HUES48 (cell line): ENCODE data around the gene NOD2.

Source experiments
- H3K27ac ChIP-seq: one replicate; pipeline ENCODE4 v1.7.0; 2013; ENCODE audit warnings: low read depth, low read length, inconsistent platforms
- H3K27me3 ChIP-seq: 2 replicates; pipeline ENCODE4 v1.6.1; 2013; ENCODE audit warnings: mild to moderate bottlenecking, low read length; ENCODE audit not compliant: control insufficient read depth, insufficient read depth
- H3K36me3 ChIP-seq: 2 replicates; pipeline ENCODE4 v1.6.1; 2013; ENCODE audit warnings: low read length; ENCODE audit not compliant: control insufficient read depth, insufficient read depth
- H3K4me1 ChIP-seq: 2 replicates; pipeline ENCODE4 v1.6.1; 2013; ENCODE audit warnings: mild to moderate bottlenecking, low read length; ENCODE audit not compliant: control insufficient read depth, insufficient read depth
- H3K4me3 ChIP-seq: 2 replicates; pipeline ENCODE4 v1.5.1; 2013; ENCODE audit warnings: mild to moderate bottlenecking, low read depth, low read length
- H3K9ac ChIP-seq: 2 replicates; pipeline ENCODE4 v1.6.1; 2013; ENCODE audit warnings: mild to moderate bottlenecking, low read depth, low read length, moderate library complexity
- H3K9me3 ChIP-seq: 2 replicates; pipeline ENCODE4 v1.6.1; 2013; ENCODE audit warnings: low read length; ENCODE audit not compliant: control insufficient read depth, insufficient read depth

NOD2 gene

DNA sequence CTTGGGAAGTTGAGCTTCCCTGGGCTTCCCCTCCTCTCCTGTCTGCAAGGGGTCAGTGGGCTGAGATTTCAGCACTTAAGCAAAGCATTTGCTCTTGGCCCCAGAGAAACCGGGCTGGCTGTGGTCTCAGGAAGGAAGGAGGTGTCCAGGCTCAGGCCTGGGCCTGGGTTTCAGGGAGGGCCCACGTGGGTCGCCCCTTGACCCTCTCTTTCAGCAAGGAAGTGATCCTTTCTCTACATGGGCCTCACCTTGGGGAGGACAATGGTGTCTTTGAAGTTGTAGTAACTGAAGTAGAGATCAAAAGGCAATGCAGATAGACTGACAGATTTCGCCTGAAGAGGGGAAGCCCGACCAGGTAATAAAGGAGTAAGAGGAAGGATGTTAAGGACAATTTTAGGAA lies 2.7 kb downstream of the NOD2 start:
- Histone ChIP-seq H3K27ac (no peak overlapping the region), H3K4me1 (no peaks in the 10 kb centered on the region), H3K27me3 (peaks cover 26% of the 10 kb centered on the region), H3K36me3 (no peaks in the 10 kb centered on the region), H3K9me3 (no peaks in the 10 kb centered on the region), H3K9ac (no peak overlapping the region), H3K4me3 (no peak overlapping the region)

DNA sequence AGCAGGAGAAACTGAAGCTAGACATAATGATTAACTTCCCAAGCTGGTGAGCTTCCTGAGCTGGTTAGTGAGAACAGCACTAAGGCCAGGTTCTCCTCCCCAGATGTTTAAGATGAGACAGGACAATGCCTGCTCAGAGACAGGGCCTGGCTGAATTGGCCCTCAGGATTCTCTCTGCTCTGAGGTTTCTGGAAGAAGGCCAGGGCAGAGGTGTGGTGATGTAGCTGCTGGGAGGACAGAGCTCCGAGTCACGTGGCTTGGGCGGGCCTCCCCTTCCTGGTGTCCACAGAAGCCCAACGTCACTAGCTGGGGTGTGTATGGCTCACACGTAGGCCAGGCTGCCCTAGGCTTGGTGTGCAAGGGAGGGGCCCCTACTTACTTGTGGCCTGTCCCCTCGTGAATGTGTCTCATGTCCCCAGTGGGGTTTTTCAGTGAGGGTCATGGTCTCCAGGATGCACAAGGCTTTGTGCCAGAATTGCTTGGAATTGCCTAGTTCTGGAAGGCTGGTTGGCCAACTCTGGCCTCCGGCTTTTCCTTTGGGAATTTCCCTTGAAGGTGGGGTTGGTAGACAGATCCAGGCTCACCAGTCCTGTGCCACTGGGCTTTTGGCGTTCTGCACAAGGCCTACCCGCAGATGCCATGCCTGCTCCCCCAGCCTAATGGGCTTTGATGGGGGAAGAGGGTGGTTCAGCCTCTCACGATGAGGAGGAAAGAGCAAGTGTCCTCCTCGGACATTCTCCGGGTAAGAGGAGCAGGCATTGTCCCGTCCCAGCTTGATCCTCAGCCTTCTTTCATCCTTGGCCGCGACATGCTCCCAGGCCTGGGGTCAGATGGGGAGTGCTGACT lies 3.4 kb downstream of the NOD2 start:
- H3K9ac ChIP-seq, result no peak overlapping the region
- H3K27me3 ChIP-seq, result peaks cover 26% of the 10 kb centered on the region
- no peaks in the 10 kb centered on the region for H3K9me3 ChIP-seq
- no peaks in the 10 kb centered on the region for H3K4me1 ChIP-seq
- H3K27ac ChIP-seq, result no peak overlapping the region
- H3K4me3 ChIP-seq, result no peak overlapping the region
- H3K36me3 ChIP-seq, result no peaks in the 10 kb centered on the region

DNA sequence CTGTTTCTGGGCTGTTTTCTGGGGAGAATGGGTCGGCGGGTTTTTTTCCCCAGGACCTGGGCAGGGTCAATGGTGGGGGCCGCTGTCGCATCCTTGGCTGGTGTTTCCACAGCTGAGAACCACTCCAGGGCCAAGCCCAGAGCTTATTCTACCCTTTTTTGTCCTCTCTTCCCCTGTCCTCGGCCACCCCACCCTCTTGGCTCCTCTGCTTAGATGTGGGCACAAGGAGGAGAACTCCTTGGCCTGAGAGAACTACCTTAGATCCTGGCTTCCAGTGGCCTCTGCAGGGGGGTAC lies 4.0 kb downstream of the NOD2 start:
- no peak overlapping the region for H3K4me3 ChIP-seq
- H3K9ac ChIP-seq, result no peak overlapping the region

DNA sequence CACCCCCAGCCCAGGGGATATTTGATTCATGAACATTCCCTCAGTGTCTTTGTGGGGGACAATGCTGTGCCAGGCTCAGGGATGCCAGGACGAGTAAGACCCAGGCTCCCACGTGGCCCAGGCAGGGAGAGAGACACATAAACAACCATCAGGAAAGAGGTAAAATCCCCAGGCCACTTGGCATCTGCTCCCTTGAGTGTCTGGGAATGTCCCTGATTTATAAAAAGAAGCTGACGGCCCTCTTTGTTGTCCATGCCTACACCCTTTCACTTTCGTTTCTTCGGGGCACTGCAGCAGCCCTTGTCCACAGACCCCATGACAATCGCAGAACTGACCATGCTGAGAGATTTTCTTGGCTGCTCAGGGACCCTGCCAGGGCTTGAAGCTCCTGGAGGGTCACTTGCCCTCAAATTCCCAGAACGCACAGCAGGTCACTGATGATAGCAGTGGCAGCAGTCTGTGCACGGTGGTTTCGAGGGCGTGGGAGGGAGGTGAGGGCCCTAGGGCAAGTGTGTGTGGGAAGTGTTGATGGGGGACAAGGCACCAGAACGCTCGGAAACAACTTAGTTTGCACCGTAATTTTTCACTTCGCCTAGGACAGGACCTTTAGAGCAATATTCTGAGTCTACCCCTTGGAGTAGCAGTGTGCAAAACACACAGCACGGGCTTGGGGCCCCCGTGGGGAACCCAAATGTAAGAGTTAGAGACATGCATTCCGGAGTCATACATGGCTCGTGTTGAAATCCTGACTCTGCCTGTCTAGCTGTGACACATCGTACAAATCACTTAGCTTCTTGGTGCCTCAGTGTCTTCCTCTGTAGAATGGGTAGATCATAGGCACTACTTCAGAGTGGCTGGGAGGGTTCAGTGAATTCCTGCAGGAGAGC lies 4.7 kb downstream of the NOD2 start:
- peaks cover 16% of the 10 kb centered on the region for H3K27me3 ChIP-seq
- no peaks in the 10 kb centered on the region for H3K4me1 ChIP-seq
- H3K9me3 ChIP-seq, result no peaks in the 10 kb centered on the region
- no peak overlapping the region for H3K27ac ChIP-seq
- no peak overlapping the region for H3K4me3 ChIP-seq
- no peak overlapping the region for H3K9ac ChIP-seq
- H3K36me3 ChIP-seq, result no peaks in the 10 kb centered on the region

More for the DNA sequence above, 4.0 kb downstream of the NOD2 start:
- no peak overlapping the region for H3K27ac ChIP-seq
- no peaks in the 10 kb centered on the region for H3K36me3 ChIP-seq
- no peaks in the 10 kb centered on the region for H3K9me3 ChIP-seq
- no peaks in the 10 kb centered on the region for H3K4me1 ChIP-seq
- H3K27me3 ChIP-seq, result peaks cover 23% of the 10 kb centered on the region

DNA sequence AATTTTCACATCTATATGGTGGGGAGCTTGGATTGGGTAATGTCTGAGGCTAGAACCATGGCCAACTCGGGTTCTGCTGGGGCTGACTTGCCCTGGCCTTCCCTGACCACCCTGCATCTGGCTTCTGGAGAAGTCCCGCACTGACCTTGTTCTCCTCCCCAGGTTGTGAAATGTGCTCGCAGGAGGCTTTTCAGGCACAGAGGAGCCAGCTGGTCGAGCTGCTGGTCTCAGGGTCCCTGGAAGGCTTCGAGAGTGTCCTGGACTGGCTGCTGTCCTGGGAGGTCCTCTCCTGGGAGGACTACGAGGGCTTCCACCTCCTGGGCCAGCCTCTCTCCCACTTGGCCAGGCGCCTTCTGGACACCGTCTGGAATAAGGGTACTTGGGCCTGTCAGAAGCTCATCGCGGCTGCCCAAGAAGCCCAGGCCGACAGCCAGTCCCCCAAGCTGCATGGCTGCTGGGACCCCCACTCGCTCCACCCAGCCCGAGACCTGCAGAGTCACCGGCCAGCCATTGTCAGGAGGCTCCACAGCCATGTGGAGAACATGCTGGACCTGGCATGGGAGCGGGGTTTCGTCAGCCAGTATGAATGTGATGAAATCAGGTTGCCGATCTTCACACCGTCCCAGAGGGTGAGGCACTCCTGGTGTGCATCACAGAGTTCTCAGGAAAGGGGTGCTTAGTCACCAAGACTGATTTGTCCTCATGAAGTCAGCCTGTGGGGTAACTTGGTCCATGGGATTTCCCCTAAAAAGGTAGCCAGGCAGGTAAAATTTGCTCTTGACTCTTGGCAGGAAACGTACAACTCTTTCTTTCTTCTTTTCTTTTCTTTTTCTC lies 6.1 kb downstream of the NOD2 start:
- peaks cover 7% of the 10 kb centered on the region; the same call in 1 of the 2 replicates for H3K9me3 ChIP-seq
- H3K27ac ChIP-seq, result no peak overlapping the region
- no peaks in the 10 kb centered on the region for H3K36me3 ChIP-seq

DNA sequence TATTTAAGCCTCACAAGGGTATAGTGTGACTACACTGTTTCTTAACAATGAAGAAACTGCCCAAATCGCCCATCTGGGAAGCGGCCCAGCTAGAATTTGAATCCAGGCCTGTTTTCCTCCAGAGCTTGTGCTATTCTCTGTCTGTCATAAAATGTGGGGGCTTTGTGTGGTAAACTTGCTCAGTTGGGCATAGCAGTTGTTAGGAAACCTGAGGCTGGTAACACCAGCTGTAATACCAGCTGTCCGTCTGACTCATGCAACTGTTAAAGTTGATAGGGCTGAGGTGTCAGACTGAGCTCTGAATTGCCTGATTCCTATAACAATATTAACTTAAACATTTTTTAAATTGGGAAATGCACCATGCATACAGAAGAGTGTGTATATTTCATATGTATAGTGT lies 9.3 kb downstream of the NOD2 start:
- Histone ChIP-seq H3K4me1 (no peaks in the 10 kb centered on the region), H3K36me3 (no peaks in the 10 kb centered on the region), H3K27ac (no peak overlapping the region)

More for the DNA sequence above, 6.1 kb downstream of the NOD2 start:
- H3K4me3 ChIP-seq, result no peak overlapping the region
- no peaks in the 10 kb centered on the region for H3K4me1 ChIP-seq
- H3K27me3 ChIP-seq, result peaks cover 3% of the 10 kb centered on the region
- no peak overlapping the region for H3K9ac ChIP-seq

DNA sequence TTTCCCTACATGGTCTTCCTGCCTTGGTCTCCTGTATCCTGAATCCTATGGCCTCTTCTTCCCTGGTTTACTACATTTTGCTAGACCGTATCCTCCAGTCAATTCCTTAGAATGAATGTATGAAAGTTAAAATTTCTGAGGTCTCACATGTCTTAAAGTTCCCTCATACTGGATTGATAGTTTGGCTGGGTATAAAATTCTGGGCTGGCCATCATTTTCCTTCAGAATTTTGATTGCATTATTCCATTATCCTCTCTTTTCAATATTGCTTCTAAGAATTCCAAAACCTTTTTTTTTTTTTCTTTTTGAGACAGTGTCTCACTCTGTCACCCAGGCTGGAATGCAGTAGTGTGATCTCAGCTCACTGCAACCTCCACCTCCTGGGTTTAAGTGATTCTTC lies 10.8 kb downstream of the NOD2 start:
- no peak overlapping the region for H3K4me3 ChIP-seq
- no peak overlapping the region for H3K27ac ChIP-seq
- H3K9ac ChIP-seq, result no peak overlapping the region
- H3K27me3 ChIP-seq, result no peaks in the 10 kb centered on the region
- no peaks in the 10 kb centered on the region for H3K4me1 ChIP-seq
- peaks cover 13% of the 10 kb centered on the region; the same call in 1 of the 2 replicates for H3K9me3 ChIP-seq
- no peaks in the 10 kb centered on the region for H3K36me3 ChIP-seq

More for the DNA sequence above, 9.3 kb downstream of the NOD2 start:
- Histone ChIP-seq H3K9ac (no peak overlapping the region), H3K9me3 (peaks cover 13% of the 10 kb centered on the region; the same call in 1 of the 2 replicates), H3K27me3 (no peaks in the 10 kb centered on the region), H3K4me3 (no peak overlapping the region)

DNA sequence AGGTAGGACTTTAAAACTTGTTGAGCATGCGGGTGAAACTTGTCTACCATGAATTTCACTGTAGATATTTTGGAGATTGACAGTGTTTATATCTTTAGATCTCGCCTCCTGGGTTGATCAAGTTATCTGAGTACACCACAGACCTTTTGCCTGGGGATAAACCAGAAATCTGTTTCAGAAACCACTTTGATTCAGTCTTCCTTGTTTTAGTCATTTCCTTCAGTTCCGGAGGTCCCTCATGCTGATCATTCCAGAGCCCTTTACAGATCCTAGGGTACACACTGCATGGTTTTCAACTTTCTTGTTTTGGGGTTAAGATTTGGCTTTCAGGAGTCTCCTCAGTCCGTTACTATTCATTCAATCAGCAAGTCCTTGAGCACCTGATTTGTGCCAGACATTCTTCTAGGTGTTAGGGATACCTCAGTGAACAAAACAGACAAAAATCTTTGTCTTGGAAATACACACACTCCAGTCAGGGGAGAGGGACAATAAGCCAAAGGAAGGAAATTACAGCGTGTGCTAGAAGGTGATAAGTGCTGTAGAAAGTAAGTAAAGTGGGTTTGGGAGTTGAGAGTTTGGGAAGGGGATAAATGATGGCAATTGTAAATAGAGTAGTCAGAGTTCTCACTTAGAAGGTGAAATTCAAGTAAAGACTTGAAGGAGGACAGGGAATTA lies 12.2 kb downstream of the NOD2 start:
- H3K36me3 ChIP-seq, result no peaks in the 10 kb centered on the region
- no peak overlapping the region for H3K9ac ChIP-seq
- H3K27ac ChIP-seq, result no peak overlapping the region
- no peaks in the 10 kb centered on the region for H3K27me3 ChIP-seq
- H3K9me3 ChIP-seq, result peaks cover 13% of the 10 kb centered on the region; the same call in 1 of the 2 replicates
- no peaks in the 10 kb centered on the region for H3K4me1 ChIP-seq
- no peak overlapping the region for H3K4me3 ChIP-seq

DNA sequence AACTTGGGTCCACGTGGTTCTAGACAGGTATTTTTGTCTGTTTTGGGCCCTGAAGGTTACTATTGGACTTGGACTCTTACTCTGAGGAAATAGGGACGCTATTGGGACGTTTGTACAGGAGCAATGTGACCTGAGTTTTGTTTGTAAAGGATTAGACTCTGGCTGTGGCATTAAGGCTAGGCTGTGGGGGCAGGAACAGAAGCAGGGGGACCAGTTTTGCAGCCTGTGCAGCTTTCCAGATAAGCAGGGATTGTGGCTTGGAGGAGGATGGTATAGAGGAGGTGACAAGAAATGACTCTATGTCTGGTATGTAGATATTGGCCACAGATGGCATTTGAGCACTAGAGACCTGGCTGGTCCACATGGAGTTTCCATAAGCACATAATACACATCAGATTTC lies 12.8 kb downstream of the NOD2 start:
- H3K9me3 ChIP-seq, result peaks cover 13% of the 10 kb centered on the region; the same call in 1 of the 2 replicates
- H3K4me3 ChIP-seq, result no peak overlapping the region
- no peak overlapping the region for H3K9ac ChIP-seq
- H3K36me3 ChIP-seq, result no peaks in the 10 kb centered on the region
- H3K27ac ChIP-seq, result no peak overlapping the region
- H3K27me3 ChIP-seq, result no peaks in the 10 kb centered on the region
- H3K4me1 ChIP-seq, result no peaks in the 10 kb centered on the region

DNA sequence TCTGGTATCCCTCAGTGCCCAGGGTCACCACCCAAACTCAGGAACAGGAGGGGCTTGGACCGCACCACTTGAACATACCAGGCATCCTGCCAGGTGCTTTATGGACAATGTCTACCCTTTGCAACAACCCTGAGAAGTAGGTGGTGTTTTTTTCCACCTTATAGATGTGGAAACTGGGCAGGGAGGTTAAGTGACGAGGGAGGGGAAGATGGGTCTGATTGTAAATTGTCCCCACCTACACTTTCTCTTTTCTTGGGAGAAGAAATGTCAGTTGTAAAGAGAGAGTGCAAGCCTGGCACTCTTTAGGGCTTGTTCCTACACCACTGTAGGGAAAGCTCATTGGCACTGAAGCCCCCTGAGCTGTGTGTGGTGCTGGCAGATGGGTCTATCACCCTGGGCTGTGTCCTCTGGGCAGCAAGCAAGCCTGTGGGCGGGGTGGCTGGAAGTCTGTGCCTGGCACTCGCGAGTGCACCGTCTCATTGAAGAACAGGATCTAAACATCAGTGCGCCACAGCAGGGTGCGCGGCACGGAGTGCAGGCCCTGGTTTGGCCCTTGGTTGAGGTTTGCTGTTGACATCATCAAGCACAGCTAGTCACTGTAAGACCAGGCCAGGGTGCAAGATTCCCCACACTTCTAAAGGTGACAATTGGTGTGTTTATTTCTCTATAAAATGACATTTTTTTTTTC lies 15.1 kb downstream of the NOD2 start:
- Histone ChIP-seq H3K9me3 (peaks cover 13% of the 10 kb centered on the region; the same call in 1 of the 2 replicates), H3K27me3 (no peaks in the 10 kb centered on the region), H3K9ac (no peak overlapping the region), H3K27ac (no peak overlapping the region), H3K4me1 (no peaks in the 10 kb centered on the region), H3K4me3 (no peak overlapping the region), H3K36me3 (no peaks in the 10 kb centered on the region)
